MM.1S (cell line): ENCODE results near the gene BSDC1.

ENCODE experiments used
- EZH2 ChIP-seq: fragments of 300-600 bp; sonication (generic); optimal IDR thresholded peaks from 2 replicates; pipeline ENCODE3; 2017; ENCODE audit warnings: low read depth, mild to moderate bottlenecking, antibody characterized with exemption, low read length, mixed read lengths
- EZH2phosphoT487 ChIP-seq: fragments of 300-600 bp; sonication (generic); IDR thresholded peaks from 2 replicates; pipeline ENCODE4 v1.6.1; 2018; ENCODE audit warnings: antibody characterized with exemption, low read length
- TF ChIP-seq, protein P1 (sequence below): fragments of 300-600 bp; sonication (generic); IDR thresholded peaks from 2 replicates; pipeline ENCODE4 v1.5.1; 2016; ENCODE audit warnings: antibody characterized with exemption, low read length, mixed read lengths

DNA sequence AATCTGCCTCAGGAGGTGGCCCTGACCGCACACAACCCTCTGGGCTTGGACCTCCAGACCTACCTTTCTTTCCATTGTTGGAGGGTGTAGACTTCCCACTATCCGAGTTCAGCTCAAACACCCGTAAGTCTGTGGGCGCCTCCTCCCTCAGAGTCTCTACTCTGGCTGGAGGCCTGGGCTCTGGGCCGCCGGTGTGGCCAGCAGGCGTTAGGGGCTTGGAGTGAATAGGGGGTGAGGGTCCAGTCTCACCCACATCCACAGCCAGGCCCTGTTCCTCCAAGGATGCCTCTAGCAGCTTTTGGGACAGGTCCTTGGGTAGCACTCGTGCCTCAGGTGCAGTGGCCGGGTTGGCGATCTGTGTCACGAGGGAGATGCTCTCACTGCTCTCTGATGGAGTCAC, 18.0 kb downstream of the BSDC1 start:
- TF ChIP-seq, protein P1, sequence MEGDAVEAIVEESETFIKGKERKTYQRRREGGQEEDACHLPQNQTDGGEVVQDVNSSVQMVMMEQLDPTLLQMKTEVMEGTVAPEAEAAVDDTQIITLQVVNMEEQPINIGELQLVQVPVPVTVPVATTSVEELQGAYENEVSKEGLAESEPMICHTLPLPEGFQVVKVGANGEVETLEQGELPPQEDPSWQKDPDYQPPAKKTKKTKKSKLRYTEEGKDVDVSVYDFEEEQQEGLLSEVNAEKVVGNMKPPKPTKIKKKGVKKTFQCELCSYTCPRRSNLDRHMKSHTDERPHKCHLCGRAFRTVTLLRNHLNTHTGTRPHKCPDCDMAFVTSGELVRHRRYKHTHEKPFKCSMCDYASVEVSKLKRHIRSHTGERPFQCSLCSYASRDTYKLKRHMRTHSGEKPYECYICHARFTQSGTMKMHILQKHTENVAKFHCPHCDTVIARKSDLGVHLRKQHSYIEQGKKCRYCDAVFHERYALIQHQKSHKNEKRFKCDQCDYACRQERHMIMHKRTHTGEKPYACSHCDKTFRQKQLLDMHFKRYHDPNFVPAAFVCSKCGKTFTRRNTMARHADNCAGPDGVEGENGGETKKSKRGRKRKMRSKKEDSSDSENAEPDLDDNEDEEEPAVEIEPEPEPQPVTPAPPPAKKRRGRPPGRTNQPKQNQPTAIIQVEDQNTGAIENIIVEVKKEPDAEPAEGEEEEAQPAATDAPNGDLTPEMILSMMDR, result no peak
- TF ChIP-seq EZH2phosphoT487 (no peak), EZH2 (no peak)
